Panc1 (cell line): ENCODE measurements around the gene ZNF639. TPM values are rescaled to one million over a fixed set of nuclear protein-coding genes. Genes with fewer than 3 reads are reported as not detected.

Source experiments
- ATAC-seq: fragments of 200-7000 bp; cut with Tn5 transposase; 2 replicates; pipeline ENCODE4 v1.9.1; 2020; ENCODE audit warnings: mild to moderate bottlenecking, moderate library complexity
- BruUV-seq: library from RNA; stranded (reverse); fragments of 400-500 nt; replicated peaks from 2 replicates; lab custom pipeline; 2021; lab: Mats Ljungman, UMichigan
- CTCF ChIA-PET: fragments of 300-600 bp; sonication (Branson Sonifier 250); formaldehyde crosslinking; loops from one replicate; lab custom pipeline; 2022; ENCODE audit warnings: antibody characterized with exemption; lab: Charles Lee
- POLR2A ChIA-PET: fragments of 300-600 bp; sonication (Branson Sonifier 250); formaldehyde crosslinking; loops from one replicate; lab custom pipeline; 2022; ENCODE audit warnings: antibody characterized with exemption; lab: Charles Lee
- DNase-seq: peaks from one replicate; pipeline ENCODE4 v3.0.0-alpha.2; 2010; ENCODE audit warnings: low read depth, low spot score
- H3K27ac ChIP-seq: 2 replicates; pipeline ENCODE4 v1.5.1; 2011; ENCODE audit warnings: mild to moderate bottlenecking, low read length, inconsistent platforms
- H3K27me3 ChIP-seq: fragments of 200-500 bp; sonication (Bioruptor generic); 2 replicates; pipeline ENCODE4 v1.6.0; 2014; ENCODE audit warnings: low read length, inconsistent platforms; ENCODE audit not compliant: control insufficient read depth, insufficient read depth
- H3K36me3 ChIP-seq: fragments of 200-500 bp; sonication (Bioruptor generic); 2 replicates; pipeline ENCODE4 v1.5.1; 2014; ENCODE audit warnings: inconsistent platforms, mild to moderate bottlenecking, low read length, moderate library complexity; ENCODE audit not compliant: control insufficient read depth, insufficient read depth
- H3K4me1 ChIP-seq: 2 replicates; pipeline ENCODE4 v1.5.1; 2011; ENCODE audit warnings: inconsistent platforms, mild to moderate bottlenecking, low read length, moderate library complexity; ENCODE audit not compliant: control insufficient read depth, insufficient read depth
- H3K4me3 ChIP-seq, 2 experiments: 2 replicates each; pipeline ENCODE4 v1.5.1; 2011 to 2012; ENCODE audit warnings: low read depth in 2 of 2, low read length in 2 of 2, mild to moderate bottlenecking in 2 of 2, inconsistent platforms in 1 of 2, moderate library complexity in 1 of 2
- H3K9me3 ChIP-seq: fragments of 200-500 bp; sonication (Bioruptor generic); 2 replicates; pipeline ENCODE4 v1.5.1; 2014; ENCODE audit warnings: low read depth, mild to moderate bottlenecking, inconsistent platforms, low read length, moderate library complexity; ENCODE audit not compliant: control insufficient read depth, insufficient read depth
- CTCF ChIP-seq: fragments of 450-650 bp; IDR thresholded peaks from 2 replicates; pipeline ENCODE4 v1.5.1; 2017; ENCODE audit warnings: mild to moderate bottlenecking
- POLR2AphosphoS5 ChIP-seq: IDR thresholded peaks from 2 replicates; pipeline ENCODE4 v1.6.1; 2012; ENCODE audit warnings: mild to moderate bottlenecking, low read depth, low read length, moderate library complexity
- SIN3A ChIP-seq: IDR thresholded peaks from 2 replicates; pipeline ENCODE4 v1.6.1; 2012; ENCODE audit warnings: low read depth, mild to moderate bottlenecking, low read length, moderate library complexity, borderline replicate concordance; ENCODE audit not compliant: insufficient read depth
- TCF7L2 ChIP-seq: IDR thresholded peaks from 2 replicates; pipeline ENCODE4 v1.6.1; 2011; ENCODE audit warnings: mild to moderate bottlenecking, low read depth, low read length, inconsistent platforms
- in situ Hi-C: cut with HindIII; loops from 2 replicates; pipeline ENCODE4 v1.10.0; 2016; ENCODE audit warnings: low sequenced_read_pairs, low pct_unique_long_range_greater_than_20kb
- intact Hi-C: fragments of 100-400 bp; cut with micrococcal nuclease; formaldehyde crosslinking; loops from one replicate; pipeline ENCODE4 v1.10.0; 2022; ENCODE audit not compliant: unreplicated experiment
- total RNA-seq: library from RNA; stranded (reverse); gene quantifications from one replicate; pipeline ENCODE4 v1.2.1, GENCODE V29; 2021; ENCODE audit not compliant: unreplicated experiment
- TF ChIP-seq, protein P1 (sequence below), 2 experiments: IDR thresholded peaks; 2 replicates each; pipeline ENCODE4 v1.6.1; 2011 to 2012; ENCODE audit warnings: low read depth in 2 of 2, control low read depth in 1 of 2, low read length in 1 of 2, mild to moderate bottlenecking in 1 of 2, moderate library complexity in 1 of 2; ENCODE audit not compliant: insufficient read depth in 1 of 2

Gene ZNF639
- total RNA-seq, 1 experiment from 2014 or later, result 56.1 TPM

DNA sequence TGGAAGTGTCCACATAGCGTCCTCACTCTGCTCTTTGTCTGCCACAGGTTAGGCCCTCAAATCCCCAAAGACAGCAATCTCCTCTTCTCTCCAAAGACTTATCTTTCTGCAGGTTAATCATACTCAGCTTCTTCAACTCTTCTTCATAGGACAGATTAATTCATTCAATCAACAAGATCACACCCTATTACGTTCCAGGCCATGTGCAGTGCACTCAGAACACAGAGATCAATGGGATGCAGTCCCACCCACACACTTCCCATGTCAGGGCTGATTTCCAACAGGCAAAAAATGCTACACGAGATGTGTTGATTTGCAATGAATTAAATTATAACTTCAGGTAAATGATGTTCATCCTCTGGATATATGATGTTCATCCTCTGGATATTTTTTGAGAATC is 33.5 kb upstream of the ZNF639 start:
- CTCF ChIA-PET, result no interaction called here
- no TSS peak for BruUV-seq

GRCh38 chr3:179292450-179292849 is 30.4 kb upstream of the ZNF639 start:
- intact Hi-C loops (no loop called here), in situ Hi-C loops (no loop called here)
- Histone ChIP-seq H3K9me3 (no peaks in the 10 kb centered on the region), H3K27ac (no peak overlapping the region), H3K36me3 (no peaks in the 10 kb centered on the region), H3K4me1 (no peaks in the 10 kb centered on the region), H3K4me3 (no peak overlapping the region), H3K27me3 (no peaks in the 10 kb centered on the region)
- no TSS peak for BruUV-seq
- TF ChIP-seq, protein P1, sequence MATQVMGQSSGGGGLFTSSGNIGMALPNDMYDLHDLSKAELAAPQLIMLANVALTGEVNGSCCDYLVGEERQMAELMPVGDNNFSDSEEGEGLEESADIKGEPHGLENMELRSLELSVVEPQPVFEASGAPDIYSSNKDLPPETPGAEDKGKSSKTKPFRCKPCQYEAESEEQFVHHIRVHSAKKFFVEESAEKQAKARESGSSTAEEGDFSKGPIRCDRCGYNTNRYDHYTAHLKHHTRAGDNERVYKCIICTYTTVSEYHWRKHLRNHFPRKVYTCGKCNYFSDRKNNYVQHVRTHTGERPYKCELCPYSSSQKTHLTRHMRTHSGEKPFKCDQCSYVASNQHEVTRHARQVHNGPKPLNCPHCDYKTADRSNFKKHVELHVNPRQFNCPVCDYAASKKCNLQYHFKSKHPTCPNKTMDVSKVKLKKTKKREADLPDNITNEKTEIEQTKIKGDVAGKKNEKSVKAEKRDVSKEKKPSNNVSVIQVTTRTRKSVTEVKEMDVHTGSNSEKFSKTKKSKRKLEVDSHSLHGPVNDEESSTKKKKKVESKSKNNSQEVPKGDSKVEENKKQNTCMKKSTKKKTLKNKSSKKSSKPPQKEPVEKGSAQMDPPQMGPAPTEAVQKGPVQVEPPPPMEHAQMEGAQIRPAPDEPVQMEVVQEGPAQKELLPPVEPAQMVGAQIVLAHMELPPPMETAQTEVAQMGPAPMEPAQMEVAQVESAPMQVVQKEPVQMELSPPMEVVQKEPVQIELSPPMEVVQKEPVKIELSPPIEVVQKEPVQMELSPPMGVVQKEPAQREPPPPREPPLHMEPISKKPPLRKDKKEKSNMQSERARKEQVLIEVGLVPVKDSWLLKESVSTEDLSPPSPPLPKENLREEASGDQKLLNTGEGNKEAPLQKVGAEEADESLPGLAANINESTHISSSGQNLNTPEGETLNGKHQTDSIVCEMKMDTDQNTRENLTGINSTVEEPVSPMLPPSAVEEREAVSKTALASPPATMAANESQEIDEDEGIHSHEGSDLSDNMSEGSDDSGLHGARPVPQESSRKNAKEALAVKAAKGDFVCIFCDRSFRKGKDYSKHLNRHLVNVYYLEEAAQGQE (IDR thresholded peaks at IDR 0.05; ENCODE audit: insufficient read depth in 1 of 2, low read depth in 2 of 2, low read length in 1 of 2), result no peak
- no peak for TF ChIP-seq CTCF
- TF ChIP-seq TCF7L2, result no peak
- TF ChIP-seq POLR2AphosphoS5, result no peak
- no peak for TF ChIP-seq SIN3A
- no peak for DNase-seq
- ChIA-PET POLR2A (no interaction called here), CTCF (no interaction called here)
- ATAC-seq, result no peak

More for the DNA sequence above, 33.5 kb upstream of the ZNF639 start:
- intact Hi-C loops, result no loop called here
- H3K4me3 ChIP-seq, result no peak overlapping the region
- no peak for TF ChIP-seq TCF7L2
- TF ChIP-seq CTCF, result no peak
- ATAC-seq (no peak), DNase-seq (no peak)
- no peaks in the 10 kb centered on the region for H3K9me3 ChIP-seq
- H3K27me3 ChIP-seq, result no peaks in the 10 kb centered on the region; the same call in 1 of the 2 replicates
- H3K27ac ChIP-seq, result no peak overlapping the region
- in situ Hi-C loops, result no loop called here
- POLR2A ChIA-PET, result interaction anchor here (0.5 kb wide), 1 partner anchor 858 kb away, joined by 3 read pairs; no protein-coding TSS in a partner anchor
- H3K4me1 ChIP-seq, result no peaks in the 10 kb centered on the region
- H3K36me3 ChIP-seq, result no peaks in the 10 kb centered on the region
